ENCODE data around the gene CDKAL1.
A peak's percentile ranks its signal among the peaks of the same experiment; 100 is the strongest.

Gene CDKAL1

GRCh38 chr6:20691185-20691584 lies 156.9 kb downstream of the CDKAL1 start:
- no peak for DNase-seq
- TF ChIP-seq EZH2 (IDR thresholded peaks at IDR 0.05; ENCODE audit: borderline replicate concordance, low read depth, low read length, severe bottlenecking), result no peak
- TF ChIP-seq CTCF (IDR thresholded peaks at IDR 0.05; ENCODE audit: borderline replicate concordance, extremely low read depth, low read length, poor library complexity, severe bottlenecking), result no peak
- Histone ChIP-seq H2AFZ (ENCODE audit: low read depth, low read length) (no peak overlapping the region), H3K27me3 (ENCODE audit: insufficient read depth, low read length, poor library complexity) (no peaks in the 10 kb centered on the region), H3K4me1 (ENCODE audit: insufficient read depth, low read length) (peaks cover 11% of the 10 kb centered on the region), H4K20me1 (ENCODE audit: insufficient read depth, low read length) (no peaks in the 10 kb centered on the region), H3K9me3 (ENCODE audit: insufficient read depth, low read length, severe bottlenecking) (no peaks in the 10 kb centered on the region), H3K4me2 (ENCODE audit: insufficient read depth, low read length) (no peak overlapping the region), H3K4me3 (ENCODE audit: low read depth in 1 of 2, low read length in 2 of 2) (no peak overlapping the region), H3K27ac (ENCODE audit: low read length) (no peak overlapping the region), H3K79me2 (ENCODE audit: insufficient read depth, low read length) (peaks cover 29% of the 10 kb centered on the region; the same call in 1 of the 2 replicates), H3K36me3 (ENCODE audit: insufficient read depth, low read length) (no peaks in the 10 kb centered on the region), H3K9ac (ENCODE audit: low read depth, low read length) (no peak overlapping the region)
- no peak for ATAC-seq (ENCODE audit: insufficient read depth, low read depth)

- H3K9ac ChIP-seq (ENCODE audit: low read depth, low read length), result no peak overlapping the region
- no peak for DNase-seq
- no peak overlapping the region for H3K4me2 ChIP-seq (ENCODE audit: insufficient read depth, low read length)
- H3K27me3 ChIP-seq (ENCODE audit: insufficient read depth, low read length, poor library complexity), result no peaks in the 10 kb centered on the region
- H3K4me3 ChIP-seq (ENCODE audit: low read depth in 1 of 2, low read length in 2 of 2), result no peak overlapping the region
- H2AFZ ChIP-seq (ENCODE audit: low read depth, low read length), result no peak overlapping the region
- H3K27ac ChIP-seq (ENCODE audit: low read length), result no peak overlapping the region
- peaks cover 11% of the 10 kb centered on the region for H3K4me1 ChIP-seq (ENCODE audit: insufficient read depth, low read length)
- no peaks in the 10 kb centered on the region for H4K20me1 ChIP-seq (ENCODE audit: insufficient read depth, low read length)
- H3K36me3 ChIP-seq (ENCODE audit: insufficient read depth, low read length), result no peaks in the 10 kb centered on the region
- peaks cover 28% of the 10 kb centered on the region; the same call in 1 of the 2 replicates for H3K79me2 ChIP-seq (ENCODE audit: insufficient read depth, low read length)
- no peak for ATAC-seq (ENCODE audit: insufficient read depth, low read depth)
- H3K9me3 ChIP-seq (ENCODE audit: insufficient read depth, low read length, severe bottlenecking), result no peaks in the 10 kb centered on the region
- TF ChIP-seq EZH2 (IDR thresholded peaks at IDR 0.05; ENCODE audit: borderline replicate concordance, low read depth, low read length, severe bottlenecking) (no peak), CTCF (IDR thresholded peaks at IDR 0.05; ENCODE audit: borderline replicate concordance, extremely low read depth, low read length, poor library complexity, severe bottlenecking) (no peak)
These were observed 157.8 kb downstream of the CDKAL1 start for GRCh38 chr6:20692023-20692422.

GRCh38 chr6:20693466-20694063 lies 159.3 kb downstream of the CDKAL1 start:
- Histone ChIP-seq H3K4me3 (ENCODE audit: low read depth in 1 of 2, low read length in 2 of 2) (no peak overlapping the region), H2AFZ (ENCODE audit: low read depth, low read length) (no peak overlapping the region), H3K27me3 (ENCODE audit: insufficient read depth, low read length, poor library complexity) (no peaks in the 10 kb centered on the region), H3K9me3 (ENCODE audit: insufficient read depth, low read length, severe bottlenecking) (no peaks in the 10 kb centered on the region), H3K4me1 (ENCODE audit: insufficient read depth, low read length) (peaks cover 8% of the 10 kb centered on the region), H3K9ac (ENCODE audit: low read depth, low read length) (no peak overlapping the region), H4K20me1 (ENCODE audit: insufficient read depth, low read length) (no peaks in the 10 kb centered on the region), H3K27ac (ENCODE audit: low read length) (no peak overlapping the region), H3K4me2 (ENCODE audit: insufficient read depth, low read length) (no peak overlapping the region), H3K36me3 (ENCODE audit: insufficient read depth, low read length) (no peaks in the 10 kb centered on the region), H3K79me2 (ENCODE audit: insufficient read depth, low read length) (peaks cover 27% of the 10 kb centered on the region; the same call in 1 of the 2 replicates)
- ATAC-seq (ENCODE audit: insufficient read depth, low read depth), result peak; percentile 56; the same call in 2 of the 3 replicates
- no peak for TF ChIP-seq EZH2 (IDR thresholded peaks at IDR 0.05; ENCODE audit: borderline replicate concordance, low read depth, low read length, severe bottlenecking)
- peak; percentile 19 for DNase-seq

GRCh38 chr6:20696676-20697075 lies 162.4 kb downstream of the CDKAL1 start:
- Histone ChIP-seq H3K36me3 (ENCODE audit: insufficient read depth, low read length) (no peaks in the 10 kb centered on the region), H2AFZ (ENCODE audit: low read depth, low read length) (no peak overlapping the region), H3K27ac (ENCODE audit: low read length) (no peak overlapping the region), H3K4me3 (ENCODE audit: low read depth in 1 of 2, low read length in 2 of 2) (no peak overlapping the region), H3K79me2 (ENCODE audit: insufficient read depth, low read length) (peaks cover 13% of the 10 kb centered on the region), H3K4me2 (ENCODE audit: insufficient read depth, low read length) (no peak overlapping the region), H3K9ac (ENCODE audit: low read depth, low read length) (no peak overlapping the region), H4K20me1 (ENCODE audit: insufficient read depth, low read length) (no peaks in the 10 kb centered on the region; the same call in 1 of the 2 replicates), H3K4me1 (ENCODE audit: insufficient read depth, low read length) (no peaks in the 10 kb centered on the region), H3K27me3 (ENCODE audit: insufficient read depth, low read length, poor library complexity) (no peaks in the 10 kb centered on the region), H3K9me3 (ENCODE audit: insufficient read depth, low read length, severe bottlenecking) (no peaks in the 10 kb centered on the region)
- DNase-seq (no peak), ATAC-seq (ENCODE audit: insufficient read depth, low read depth) (no peak)
- no peak for TF ChIP-seq EZH2 (IDR thresholded peaks at IDR 0.05; ENCODE audit: borderline replicate concordance, low read depth, low read length, severe bottlenecking)
- TF ChIP-seq CTCF (IDR thresholded peaks at IDR 0.05; ENCODE audit: borderline replicate concordance, extremely low read depth, low read length, poor library complexity, severe bottlenecking), result no peak

All from DND-41 (cell line).